GM21528 (cell line): ENCODE results near the gene TSPO2.

ENCODE experiments used
- ATAC-seq: cut with Tn5 transposase; IDR thresholded peaks from one replicate; pipeline ENCODE4 v1.9.1; 2021; ENCODE audit warnings: mild to moderate bottlenecking, moderate library complexity; ENCODE audit not compliant: unreplicated experiment, low FRiP score

TSPO2 gene

GRCh38 chr6:41047745-41048732 lies 5.8 kb downstream of the TSPO2 start:
- no peak for ATAC-seq

GRCh38 chr6:41049521-41049920 lies 7.3 kb downstream of the TSPO2 start:
- ATAC-seq: no peak

- no peak for ATAC-seq
Observed at GRCh38 chr6:41049955-41050354, 7.7 kb downstream of the TSPO2 start.

- no peak for ATAC-seq
Observed at GRCh38 chr6:41050536-41050935, 8.3 kb downstream of the TSPO2 start.

- no peak for ATAC-seq
Observed at GRCh38 chr6:41051873-41052272, 9.6 kb downstream of the TSPO2 start.

- ATAC-seq: no peak
Observed at GRCh38 chr6:41053041-41053440, 10.8 kb downstream of the TSPO2 start, which contains the start of gene APOBEC2. Gene APOBEC2, plus strand, starts transcription at chr6:41053202. Its CDS starts 146 bp downstream, at chr6:41053348.

GRCh38 chr6:41054511-41054910 lies 12.2 kb downstream of the TSPO2 start:
- ATAC-seq: no peak

- ATAC-seq: no peak
Observed at GRCh38 chr6:41055149-41055548, 12.9 kb downstream of the TSPO2 start.

GRCh38 chr6:41056768-41057490 lies 14.7 kb downstream of the TSPO2 start:
- ATAC-seq: no peak

- no peak for ATAC-seq
Observed at GRCh38 chr6:41058783-41059181, 16.5 kb downstream of the TSPO2 start.

GRCh38 chr6:41059556-41059955 lies 17.3 kb downstream of the TSPO2 start:
- no peak for ATAC-seq

- no peak for ATAC-seq
Observed at GRCh38 chr6:41061196-41061726, 19.0 kb downstream of the TSPO2 start.

- no peak for ATAC-seq
Observed at GRCh38 chr6:41062056-41062455, 19.8 kb downstream of the TSPO2 start.

- no peak for ATAC-seq
Observed at GRCh38 chr6:41063884-41064285, 21.6 kb downstream of the TSPO2 start.

- ATAC-seq: no peak
Observed at GRCh38 chr6:41064841-41065240, 22.6 kb downstream of the TSPO2 start.

- no peak for ATAC-seq
Observed at GRCh38 chr6:41065550-41066026, 23.3 kb downstream of the TSPO2 start.

GRCh38 chr6:41066867-41067304 lies 24.6 kb downstream of the TSPO2 start:
- no peak for ATAC-seq

GRCh38 chr6:41071501-41071922 lies 29.2 kb downstream of the TSPO2 start:
- ATAC-seq: no peak

GRCh38 chr6:41071923-41072835 lies 29.9 kb downstream of the TSPO2 start, which contains the start of gene OARD1:
Gene OARD1, minus strand, starts transcription at chr6:41072356. Its CDS starts 722 bp downstream, at chr6:41071634.
- peak; percentile 73 for ATAC-seq

- peak; percentile 67 for ATAC-seq
Observed at GRCh38 chr6:41072836-41073202, 30.6 kb downstream of the TSPO2 start, which contains the start of gene NFYA. Gene NFYA, plus strand, starts transcription at chr6:41072974. Its CDS starts 6,116 bp downstream, at chr6:41079090.
